ENCODE results near the gene BET1. TPM values are rescaled to one million over a fixed set of nuclear protein-coding genes. Genes with fewer than 3 reads are reported as not detected.

Gene BET1
- total RNA-seq, 1 experiment from 2014 or later: 14.3 TPM

DNA sequence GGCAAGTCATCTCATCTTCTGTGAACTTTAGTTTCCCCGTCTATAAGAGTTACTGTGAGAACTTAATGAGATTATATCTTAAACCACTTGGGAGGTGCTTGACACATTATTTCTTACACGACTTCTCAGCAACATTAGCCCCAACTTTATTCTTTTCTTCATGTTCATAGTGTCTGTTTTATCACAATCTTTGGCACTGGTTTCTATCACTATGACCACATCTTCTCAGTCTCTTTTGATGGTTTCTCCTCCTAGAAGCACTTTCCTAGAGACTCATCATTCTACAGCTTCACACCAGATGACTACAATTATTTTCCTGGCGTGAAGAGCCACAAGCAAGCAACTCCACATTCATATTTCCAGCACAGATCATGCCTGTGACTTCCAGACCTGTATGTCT is 26.5 kb upstream of the BET1 start:
- intact Hi-C loops (cut with micrococcal nuclease; ENCODE audit: unreplicated experiment) (no loop called here), in situ Hi-C loops (cut with HindIII; ENCODE audit: low pct_unique_long_range_greater_than_20kb, low sequenced_read_pairs) (no loop called here)
- Histone ChIP-seq H3K4me1 (ENCODE audit: control insufficient read depth, insufficient read depth, low read length) (no peaks in the 10 kb centered on the region), H3K36me3 (ENCODE audit: control insufficient read depth, insufficient read depth, low read length) (no peaks in the 10 kb centered on the region), H3K27me3 (ENCODE audit: control insufficient read depth, insufficient read depth, low read length) (no peaks in the 10 kb centered on the region), H3K27ac (ENCODE audit: low read length) (no peak overlapping the region), H3K4me3 (ENCODE audit: low read depth in 2 of 2, low read length in 2 of 2) (no peak overlapping the region), H3K9me3 (ENCODE audit: control insufficient read depth, insufficient read depth, low read depth, low read length) (no peaks in the 10 kb centered on the region)
- no peak for DNase-seq (ENCODE audit: low read depth, low spot score)
- ATAC-seq: no peak
- TF ChIP-seq SIN3A (IDR thresholded peaks at IDR 0.05; ENCODE audit: borderline replicate concordance, insufficient read depth, low read depth, low read length) (no peak), POLR2AphosphoS5 (IDR thresholded peaks at IDR 0.05; ENCODE audit: low read depth, low read length) (no peak), TCF7L2 (IDR thresholded peaks at IDR 0.05; ENCODE audit: low read depth, low read length) (no peak)
- TF ChIP-seq, protein P1, sequence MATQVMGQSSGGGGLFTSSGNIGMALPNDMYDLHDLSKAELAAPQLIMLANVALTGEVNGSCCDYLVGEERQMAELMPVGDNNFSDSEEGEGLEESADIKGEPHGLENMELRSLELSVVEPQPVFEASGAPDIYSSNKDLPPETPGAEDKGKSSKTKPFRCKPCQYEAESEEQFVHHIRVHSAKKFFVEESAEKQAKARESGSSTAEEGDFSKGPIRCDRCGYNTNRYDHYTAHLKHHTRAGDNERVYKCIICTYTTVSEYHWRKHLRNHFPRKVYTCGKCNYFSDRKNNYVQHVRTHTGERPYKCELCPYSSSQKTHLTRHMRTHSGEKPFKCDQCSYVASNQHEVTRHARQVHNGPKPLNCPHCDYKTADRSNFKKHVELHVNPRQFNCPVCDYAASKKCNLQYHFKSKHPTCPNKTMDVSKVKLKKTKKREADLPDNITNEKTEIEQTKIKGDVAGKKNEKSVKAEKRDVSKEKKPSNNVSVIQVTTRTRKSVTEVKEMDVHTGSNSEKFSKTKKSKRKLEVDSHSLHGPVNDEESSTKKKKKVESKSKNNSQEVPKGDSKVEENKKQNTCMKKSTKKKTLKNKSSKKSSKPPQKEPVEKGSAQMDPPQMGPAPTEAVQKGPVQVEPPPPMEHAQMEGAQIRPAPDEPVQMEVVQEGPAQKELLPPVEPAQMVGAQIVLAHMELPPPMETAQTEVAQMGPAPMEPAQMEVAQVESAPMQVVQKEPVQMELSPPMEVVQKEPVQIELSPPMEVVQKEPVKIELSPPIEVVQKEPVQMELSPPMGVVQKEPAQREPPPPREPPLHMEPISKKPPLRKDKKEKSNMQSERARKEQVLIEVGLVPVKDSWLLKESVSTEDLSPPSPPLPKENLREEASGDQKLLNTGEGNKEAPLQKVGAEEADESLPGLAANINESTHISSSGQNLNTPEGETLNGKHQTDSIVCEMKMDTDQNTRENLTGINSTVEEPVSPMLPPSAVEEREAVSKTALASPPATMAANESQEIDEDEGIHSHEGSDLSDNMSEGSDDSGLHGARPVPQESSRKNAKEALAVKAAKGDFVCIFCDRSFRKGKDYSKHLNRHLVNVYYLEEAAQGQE (IDR thresholded peaks at IDR 0.05; ENCODE audit: insufficient read depth in 1 of 2, low read depth in 2 of 2, low read length in 1 of 2): no peak
- TF ChIP-seq, protein P2, sequence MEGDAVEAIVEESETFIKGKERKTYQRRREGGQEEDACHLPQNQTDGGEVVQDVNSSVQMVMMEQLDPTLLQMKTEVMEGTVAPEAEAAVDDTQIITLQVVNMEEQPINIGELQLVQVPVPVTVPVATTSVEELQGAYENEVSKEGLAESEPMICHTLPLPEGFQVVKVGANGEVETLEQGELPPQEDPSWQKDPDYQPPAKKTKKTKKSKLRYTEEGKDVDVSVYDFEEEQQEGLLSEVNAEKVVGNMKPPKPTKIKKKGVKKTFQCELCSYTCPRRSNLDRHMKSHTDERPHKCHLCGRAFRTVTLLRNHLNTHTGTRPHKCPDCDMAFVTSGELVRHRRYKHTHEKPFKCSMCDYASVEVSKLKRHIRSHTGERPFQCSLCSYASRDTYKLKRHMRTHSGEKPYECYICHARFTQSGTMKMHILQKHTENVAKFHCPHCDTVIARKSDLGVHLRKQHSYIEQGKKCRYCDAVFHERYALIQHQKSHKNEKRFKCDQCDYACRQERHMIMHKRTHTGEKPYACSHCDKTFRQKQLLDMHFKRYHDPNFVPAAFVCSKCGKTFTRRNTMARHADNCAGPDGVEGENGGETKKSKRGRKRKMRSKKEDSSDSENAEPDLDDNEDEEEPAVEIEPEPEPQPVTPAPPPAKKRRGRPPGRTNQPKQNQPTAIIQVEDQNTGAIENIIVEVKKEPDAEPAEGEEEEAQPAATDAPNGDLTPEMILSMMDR (IDR thresholded peaks at IDR 0.05): no peak
- CTCF ChIA-PET: no interaction called here
- POLR2A ChIA-PET: no interaction called here
- BruUV-seq (replicated peaks): no TSS peak

DNA sequence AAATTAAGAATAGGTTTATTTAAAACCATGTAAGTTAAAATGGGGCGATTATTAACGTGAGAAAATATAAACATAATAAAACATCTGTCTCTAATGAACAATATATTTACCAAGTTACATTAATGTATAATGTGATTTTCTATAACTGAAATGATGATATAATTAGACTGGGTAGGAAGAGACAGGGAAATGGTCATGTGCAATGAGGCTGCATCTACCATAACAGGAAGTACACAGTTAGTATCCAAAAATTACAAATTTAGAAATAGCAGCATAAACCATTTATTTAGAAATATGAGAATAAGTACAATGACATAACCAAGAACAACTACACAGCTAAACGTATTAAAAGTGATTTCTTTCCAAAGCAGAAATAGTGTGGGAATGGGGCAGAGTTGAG is 25.8 kb upstream of the BET1 start:
- DNase-seq (ENCODE audit: low read depth, low spot score) (no peak), ATAC-seq (no peak)
- ChIA-PET POLR2A (no interaction called here), CTCF (no interaction called here)
- Histone ChIP-seq H3K27ac (ENCODE audit: low read length) (no peak overlapping the region), H3K4me3 (ENCODE audit: low read depth in 2 of 2, low read length in 2 of 2) (no peak overlapping the region), H3K4me1 (ENCODE audit: control insufficient read depth, insufficient read depth, low read length) (no peaks in the 10 kb centered on the region), H3K27me3 (ENCODE audit: control insufficient read depth, insufficient read depth, low read length) (no peaks in the 10 kb centered on the region), H3K9me3 (ENCODE audit: control insufficient read depth, insufficient read depth, low read depth, low read length) (no peaks in the 10 kb centered on the region), H3K36me3 (ENCODE audit: control insufficient read depth, insufficient read depth, low read length) (no peaks in the 10 kb centered on the region)
- TF ChIP-seq, protein P1 (IDR thresholded peaks at IDR 0.05; ENCODE audit: insufficient read depth in 1 of 2, low read depth in 2 of 2, low read length in 1 of 2): no peak
- TF ChIP-seq POLR2AphosphoS5 (IDR thresholded peaks at IDR 0.05; ENCODE audit: low read depth, low read length): no peak
- no peak for TF ChIP-seq TCF7L2 (IDR thresholded peaks at IDR 0.05; ENCODE audit: low read depth, low read length)
- in situ Hi-C loops (cut with HindIII; ENCODE audit: low pct_unique_long_range_greater_than_20kb, low sequenced_read_pairs) (no loop called here), intact Hi-C loops (cut with micrococcal nuclease; ENCODE audit: unreplicated experiment) (no loop called here)
- BruUV-seq (replicated peaks): no TSS peak
